HG03460 (cell line): Measurements from ENCODE around the gene DDR1.

ENCODE experiments used
- ATAC-seq: cut with Tn5 transposase; IDR thresholded peaks from one replicate; pipeline ENCODE4 v1.9.1; 2021; ENCODE audit not compliant: unreplicated experiment

Gene DDR1

DNA sequence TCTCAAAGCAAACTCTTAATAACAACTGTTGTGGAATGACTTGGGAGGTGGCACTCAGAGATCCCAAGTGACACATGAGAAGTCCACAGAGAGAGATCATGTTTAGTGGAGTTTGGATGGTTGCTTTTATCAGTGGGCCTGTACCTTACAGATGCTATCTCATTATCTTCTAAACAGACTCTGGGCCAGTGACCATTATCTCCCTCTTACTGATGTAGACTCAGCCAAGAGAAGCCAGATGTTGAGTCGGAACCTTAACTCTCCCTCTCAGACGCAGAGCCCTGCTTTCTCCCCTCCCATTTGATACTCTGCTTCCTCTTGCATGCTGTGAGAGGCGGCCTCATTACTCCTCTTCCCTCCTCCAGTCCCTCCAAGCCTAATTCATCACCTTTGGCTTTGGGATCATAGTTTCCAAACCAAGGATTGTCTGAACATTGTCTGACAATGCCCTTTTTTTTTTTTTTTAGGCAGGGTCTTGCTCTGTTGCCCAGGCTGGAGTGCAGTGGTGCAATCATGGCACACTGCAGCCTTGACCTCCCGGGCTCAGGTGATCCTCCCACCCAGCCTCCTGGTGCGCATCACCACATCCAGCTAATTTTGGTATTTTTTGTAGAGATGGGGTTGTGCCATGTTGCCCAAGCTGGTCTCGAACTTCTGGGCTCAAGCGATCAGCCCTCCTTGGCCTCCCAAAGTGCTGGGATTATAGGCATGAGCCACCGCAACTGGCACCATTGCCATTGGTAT lies 4.5 kb upstream of the DDR1 start:
- no peak for ATAC-seq

DNA sequence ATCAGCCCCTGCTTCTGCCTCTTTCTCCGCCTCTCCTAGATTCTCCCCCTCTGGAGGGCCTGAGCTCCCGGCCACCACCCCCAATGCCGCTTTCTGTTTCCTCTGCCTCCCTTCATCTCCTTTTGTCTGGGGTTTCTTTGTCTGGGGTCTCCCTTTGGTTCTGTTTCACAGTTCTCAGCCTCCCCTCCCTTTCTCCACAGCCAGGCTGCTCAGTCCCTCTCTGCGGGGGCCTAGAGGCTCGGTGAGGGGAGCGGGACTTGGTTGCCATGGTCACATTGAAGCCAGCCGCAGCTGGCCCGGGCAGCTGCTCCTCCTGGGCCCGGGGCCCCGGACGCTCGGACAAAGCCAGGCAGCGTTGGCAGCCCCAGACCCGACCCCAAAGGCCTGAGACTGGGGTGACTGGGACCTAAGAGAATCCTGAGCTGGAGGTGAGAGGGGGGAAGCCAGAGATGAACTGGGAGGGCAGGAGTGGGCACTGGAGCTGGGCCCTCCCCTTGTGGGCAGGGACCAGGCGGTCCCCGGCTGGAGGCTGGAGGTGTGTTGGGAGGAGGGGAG lies 3.5 kb upstream of the DDR1 start:
- ATAC-seq: no peak

DNA sequence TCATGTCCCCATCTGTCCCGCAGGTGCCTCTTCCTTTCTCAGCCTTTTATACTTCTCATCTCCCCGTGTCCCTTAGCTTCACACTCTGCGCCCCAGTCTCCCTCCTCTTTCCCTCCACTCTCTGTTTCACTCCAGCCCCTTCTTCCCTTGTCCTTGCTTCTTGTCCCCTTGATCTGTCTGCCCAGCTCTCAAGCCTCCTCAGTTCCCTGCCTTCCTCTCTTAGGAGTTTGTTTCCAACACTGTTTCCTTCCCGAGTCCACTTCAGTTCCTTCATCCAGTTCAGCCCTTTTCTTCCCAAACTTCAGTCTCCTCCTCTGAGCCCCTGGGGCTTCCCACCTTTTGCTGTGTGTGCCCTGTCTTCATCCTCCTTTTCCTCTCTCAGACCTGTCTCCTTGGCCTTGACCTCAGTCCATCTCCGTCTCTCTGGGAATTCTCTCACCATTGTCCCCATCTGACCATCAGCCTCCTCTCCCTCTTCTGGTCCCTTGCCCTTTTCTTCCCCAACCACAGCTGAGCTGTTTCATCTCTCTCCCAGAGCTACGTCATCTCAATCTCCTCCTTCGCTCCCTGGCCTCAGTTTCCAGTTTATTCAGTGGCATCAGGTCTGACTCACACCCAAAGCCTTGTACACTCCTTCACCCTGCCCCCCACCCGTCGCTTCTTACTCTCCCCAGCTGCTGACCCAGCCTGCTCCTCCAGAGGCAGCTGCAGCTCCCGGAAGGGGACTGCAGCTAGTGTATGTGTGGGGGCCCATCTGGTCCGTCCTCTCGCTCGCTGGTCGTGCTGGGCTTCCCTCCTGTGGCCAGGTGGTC lies 2.7 kb upstream of the DDR1 start:
- no peak for ATAC-seq

GRCh38 chr6:30882204-30882758 lies 2.0 kb upstream of the DDR1 start:
- ATAC-seq: no peak

DNA sequence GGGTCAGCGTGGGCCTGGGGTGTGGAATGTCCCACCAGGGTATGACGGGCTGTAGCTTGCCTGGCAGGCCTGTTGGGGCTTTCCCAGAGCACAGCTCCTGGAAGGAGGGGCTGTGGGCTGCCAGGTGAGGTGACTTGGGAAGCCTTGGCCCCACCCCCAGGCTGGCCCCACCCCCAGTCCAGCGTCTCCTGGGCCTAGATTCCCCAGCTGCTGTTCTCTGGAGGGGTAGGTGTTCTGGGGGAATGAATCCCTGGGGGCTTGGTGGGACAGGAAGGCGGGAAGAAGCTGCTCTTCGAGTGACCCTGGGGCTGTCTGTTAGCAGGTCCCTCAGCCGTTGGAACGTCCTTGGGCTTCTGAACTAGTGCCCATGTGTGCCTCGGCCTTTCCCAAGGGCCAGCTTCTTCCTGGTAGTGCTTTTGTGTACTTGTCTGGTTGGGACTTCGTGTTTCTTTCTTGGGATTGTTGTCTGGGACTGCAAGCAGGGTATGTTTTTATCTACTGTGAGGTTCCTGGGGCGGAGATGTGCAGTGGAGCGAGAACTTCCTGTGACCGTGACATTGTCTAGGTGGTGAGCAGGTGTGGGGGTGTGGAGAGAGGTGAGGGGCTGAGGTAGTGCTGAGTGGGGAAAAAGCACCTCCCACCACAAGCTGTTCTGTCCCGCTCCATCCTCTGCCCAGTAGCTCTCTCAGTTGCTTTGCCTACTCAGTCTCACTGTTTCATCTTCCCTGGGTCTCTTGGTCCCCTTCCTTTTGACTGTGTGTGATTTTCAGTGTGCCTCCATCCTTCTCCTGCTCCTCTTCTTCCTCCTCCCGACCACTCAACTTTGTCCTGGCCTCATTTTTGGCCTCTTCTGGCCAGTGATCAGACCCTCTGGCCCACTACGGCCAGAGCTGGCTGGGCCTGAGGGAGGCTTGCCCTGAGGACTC lies 1.3 kb upstream of the DDR1 start:
- ATAC-seq: no peak

- ATAC-seq: no peak
Observed at GRCh38 chr6:30884521-30885480, 482 bp downstream of the DDR1 start.

- no peak for ATAC-seq
Observed at GRCh38 chr6:30885481-30885998, 1.2 kb downstream of the DDR1 start.

GRCh38 chr6:30885999-30886896 lies 1.9 kb downstream of the DDR1 start:
- ATAC-seq: no peak

DNA sequence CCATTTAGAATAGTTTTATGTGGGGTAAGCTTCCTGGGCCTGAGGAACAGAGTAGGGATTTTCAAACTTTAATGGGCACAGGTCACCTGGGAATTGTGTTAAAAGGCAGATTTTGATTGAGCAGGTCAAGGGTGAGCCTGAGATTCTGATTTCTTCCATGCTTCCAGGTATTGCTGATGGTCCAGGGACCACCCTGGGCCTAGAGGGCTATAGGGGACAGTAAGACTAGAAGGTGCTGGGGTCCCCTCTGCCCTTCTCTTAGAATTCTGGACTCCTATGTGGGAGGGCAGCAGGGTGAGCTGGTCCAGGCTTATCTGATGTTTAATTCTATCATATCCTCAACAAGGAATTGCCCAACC lies 2.6 kb downstream of the DDR1 start:
- ATAC-seq: no peak

- ATAC-seq: no peak
Observed at GRCh38 chr6:30887901-30888815, 3.8 kb downstream of the DDR1 start.

DNA sequence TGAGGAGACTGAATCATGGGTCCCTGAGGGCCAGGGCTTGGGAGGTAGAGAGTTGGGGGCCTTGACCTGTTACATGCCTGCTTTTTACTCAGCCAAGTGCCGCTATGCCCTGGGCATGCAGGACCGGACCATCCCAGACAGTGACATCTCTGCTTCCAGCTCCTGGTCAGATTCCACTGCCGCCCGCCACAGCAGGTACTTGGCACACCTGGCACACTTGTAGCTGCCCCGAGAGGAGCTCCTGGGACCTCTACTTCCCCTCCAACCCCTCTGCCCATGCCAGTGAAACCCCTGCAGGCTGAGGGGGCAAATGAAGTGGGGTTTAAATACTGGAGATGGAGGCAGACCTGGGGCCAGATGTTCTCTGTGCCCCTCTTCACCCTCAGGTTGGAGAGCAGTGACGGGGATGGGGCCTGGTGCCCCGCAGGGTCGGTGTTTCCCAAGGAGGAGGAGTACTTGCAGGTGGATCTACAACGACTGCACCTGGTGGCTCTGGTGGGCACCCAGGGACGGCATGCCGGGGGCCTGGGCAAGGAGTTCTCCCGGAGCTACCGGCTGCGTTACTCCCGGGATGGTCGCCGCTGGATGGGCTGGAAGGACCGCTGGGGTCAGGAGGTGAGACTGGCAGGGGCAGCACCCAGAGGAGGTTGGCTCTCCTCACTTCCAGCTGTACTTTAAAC lies 4.6 kb downstream of the DDR1 start:
- no peak for ATAC-seq

GRCh38 chr6:30889496-30889885 lies 5.2 kb downstream of the DDR1 start:
- ATAC-seq: no peak

GRCh38 chr6:30889921-30890645 lies 5.8 kb downstream of the DDR1 start:
- ATAC-seq: no peak

GRCh38 chr6:30890646-30891449 lies 6.5 kb downstream of the DDR1 start:
- ATAC-seq: no peak

DNA sequence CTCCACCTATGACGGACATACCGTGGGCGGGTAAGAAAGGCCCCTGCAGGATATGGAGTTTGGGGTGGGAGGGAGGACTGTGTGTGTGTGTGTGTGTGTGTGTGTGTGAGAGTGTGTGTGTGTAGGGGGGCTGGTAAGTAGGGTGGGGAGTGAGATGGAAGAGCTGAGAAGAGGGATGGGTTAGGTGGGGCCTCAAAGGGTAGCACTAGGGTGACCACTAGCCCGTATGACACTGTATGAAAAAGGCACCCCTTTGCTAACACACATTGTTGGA lies 7.1 kb downstream of the DDR1 start:
- no peak for ATAC-seq
